Kidney tubule cell (primary cell): Measurements from ENCODE around the gene CHM.

Experiments
- DNase-seq: peaks from one replicate; pipeline ENCODE4 v3.0.0-alpha.2; 2018; ENCODE audit warnings: low spot score

CHM gene

DNA sequence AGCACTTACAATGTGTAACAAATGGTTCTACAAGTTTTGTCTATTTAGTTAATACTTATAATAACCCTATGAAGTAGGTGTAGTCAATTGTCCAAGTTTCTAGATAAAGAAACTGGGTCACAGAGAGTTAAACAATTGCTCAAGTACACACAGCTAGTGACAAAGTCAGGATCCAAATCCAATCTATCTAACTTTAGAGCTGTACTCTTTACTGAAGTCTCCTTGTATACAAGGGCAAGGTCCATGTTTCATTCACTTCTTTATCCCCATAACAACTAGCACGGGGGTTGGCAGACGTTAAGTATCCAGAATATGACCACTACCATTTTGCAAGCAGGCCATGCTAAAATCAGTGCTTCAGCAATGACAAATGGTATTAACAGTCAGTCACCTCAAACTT lies 141.0 kb downstream of the CHM start:
- no peak for DNase-seq

- DNase-seq = no peak
These were observed 141.5 kb downstream of the CHM start for GRCh38 chrX:85905851-85906250.

GRCh38 chrX:85903692-85904471 lies 143.5 kb downstream of the CHM start:
- no peak for DNase-seq

DNA sequence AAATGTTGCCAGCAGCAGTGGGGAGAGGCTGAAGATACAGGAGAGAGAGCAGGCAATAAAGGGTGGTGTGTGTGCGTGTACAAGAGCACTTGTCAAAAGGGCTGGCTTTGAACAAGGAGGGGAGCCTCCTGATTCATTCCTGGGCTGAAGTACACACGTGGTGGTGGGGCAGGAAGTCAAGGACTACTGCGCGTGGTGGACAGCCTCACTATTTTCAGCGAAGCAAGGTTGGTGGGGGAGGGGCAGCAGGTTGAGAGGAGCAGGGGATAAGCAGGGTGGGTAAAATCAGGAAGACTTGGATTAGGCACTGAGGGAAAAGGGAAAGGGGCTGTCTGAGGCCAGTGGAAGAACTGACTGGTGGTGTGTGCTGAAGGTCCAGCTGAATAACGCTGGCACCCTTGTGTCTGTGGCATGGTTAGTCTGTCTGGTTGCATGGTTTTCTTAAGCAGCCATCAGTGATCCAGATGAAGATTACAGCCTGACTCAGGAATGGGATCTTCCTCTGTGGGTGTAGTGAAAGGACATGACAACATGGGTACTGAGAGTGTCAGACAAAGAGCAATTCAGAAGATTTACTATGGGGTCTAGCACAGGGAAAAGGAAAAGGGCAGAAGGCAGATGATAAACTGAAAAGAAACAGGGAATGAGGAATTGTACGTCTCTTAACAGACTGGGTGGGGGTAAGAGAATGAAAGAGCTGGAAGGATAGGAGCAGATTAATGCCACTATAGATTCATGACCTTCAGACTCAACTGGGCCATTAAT lies 149.8 kb downstream of the CHM start:
- DNase-seq = no peak

DNA sequence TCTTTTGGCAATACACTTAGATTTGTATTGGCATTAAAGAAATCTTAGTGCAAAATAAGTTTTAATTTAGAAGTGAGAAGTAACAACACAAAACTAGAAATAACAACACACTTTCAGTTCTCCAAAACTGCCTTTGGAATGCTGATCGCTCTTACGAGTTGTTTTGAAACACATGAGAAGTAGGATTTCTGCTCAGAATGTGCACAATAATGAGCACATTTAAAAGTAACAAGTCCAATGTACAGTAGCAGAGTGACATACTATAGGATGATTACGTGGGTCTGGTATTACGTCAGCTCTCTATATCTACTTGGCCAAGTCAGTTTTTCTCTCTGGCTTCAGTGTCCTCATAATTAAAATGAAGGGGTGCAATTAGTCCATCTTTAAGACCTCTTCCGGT lies 164.8 kb downstream of the CHM start:
- no peak for DNase-seq

DNA sequence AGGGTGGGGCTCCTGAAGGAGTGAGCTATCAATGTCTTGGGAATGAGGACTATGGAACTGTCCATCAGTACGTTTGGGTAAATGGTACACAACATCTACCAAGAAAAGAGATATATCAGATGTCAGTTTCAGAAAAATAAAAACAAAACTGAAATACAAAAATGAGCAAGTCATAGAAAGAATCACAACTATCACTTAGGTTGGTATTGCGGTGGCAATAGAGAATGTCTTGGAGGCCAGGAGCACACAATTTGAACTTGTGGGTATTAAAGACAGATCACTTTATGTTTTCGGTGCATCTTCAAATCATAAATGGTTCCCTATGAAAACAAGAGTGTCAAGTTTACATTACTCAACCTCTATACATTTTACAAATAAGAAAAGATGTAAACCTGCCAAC lies 176.8 kb downstream of the CHM start:
- DNase-seq = no peak

- DNase-seq = no peak
These were observed 182.0 kb downstream of the CHM start for GRCh38 chrX:85865324-85865723.

- no peak for DNase-seq
These were observed 187.9 kb downstream of the CHM start for GRCh38 chrX:85859426-85859825.

GRCh38 chrX:85851418-85851817 lies 195.9 kb downstream of the CHM start:
- peak; percentile 28 for DNase-seq

GRCh38 chrX:85836868-85837267 lies 210.5 kb downstream of the CHM start:
- peak; percentile 38 for DNase-seq

GRCh38 chrX:85828771-85829170 lies 218.6 kb downstream of the CHM start:
- DNase-seq = no peak

GRCh38 chrX:85815203-85815751 lies 232.1 kb downstream of the CHM start:
- DNase-seq = no peak
